ENCODE results near the gene CHCHD4. TPM values are rescaled to one million over a fixed set of nuclear protein-coding genes. Genes with fewer than 3 reads are reported as not detected.

The CHCHD4 gene
- polyA plus RNA-seq, 1 of the 3 experiments (the other 2 are of a cell fraction), result 15.4 TPM

- CTCF ChIA-PET, result interaction anchor here (0.9 to 3.9 kb wide), 4 partner anchors 21 to 244 kb away, joined by 3 to 37 read pairs (median 5); partner anchors contain the start of gene WNT7A
- DNase-seq, result peak; percentile 77
- Histone ChIP-seq H3K4me1 (ENCODE audit: control insufficient read depth in 1 of 2, insufficient read depth in 2 of 2, low read depth in 1 of 2, low read length in 1 of 2) (peaks cover 15 to 34% of the 10 kb centered on the region in 2 experiments), H2AFZ (ENCODE audit: low read depth) (peak overlapping the region; percentile 88), H3K36me3 (replicated peaks in 1 of 2; ENCODE audit: control insufficient read depth in 1 of 2, insufficient read depth in 2 of 2, low read length in 1 of 2) (peaks cover 22 to 38% of the 10 kb centered on the region in 2 experiments), H3K9ac (peak overlapping the region; percentile 80), H3F3A (replicated peaks; ENCODE audit: insufficient read depth) (peaks cover 14% of the 10 kb centered on the region), H3K9me2 (no peaks in the 10 kb centered on the region), H3K4me2 (peak overlapping the region; percentile 92), H3K27ac (ENCODE audit: low read depth in 2 of 2, low read length in 1 of 2) (peak overlapping the region; percentile 83 to 93; a peak in 3 of 4 replicates), H3K4me3 (ENCODE audit: low read depth in 2 of 2, low read length in 1 of 2) (peak overlapping the region; percentile 88 to 99), H3K27me3 (ENCODE audit: insufficient read depth) (no peaks in the 10 kb centered on the region), H3K79me2 (ENCODE audit: insufficient read depth) (peaks cover 68% of the 10 kb centered on the region), H3K9me3 (no peaks in the 10 kb centered on the region), H4K20me1 (ENCODE audit: insufficient read depth) (peaks cover 32% of the 10 kb centered on the region)
- POLR2A ChIA-PET, result interaction anchor here (0.6 to 3.2 kb wide), 7 partner anchors 9 to 229 kb away, joined by 3 to 35 read pairs (median 4); partner anchors contain the start of genes LSM3 and XPC
- 2% methylated on average over 7 of the region's 37 CpGs for WGBS (ENCODE audit: low lambda C conversion rate)
- TF ChIP-seq EP300 (IDR thresholded peaks at IDR 0.05; ENCODE audit: borderline replicate concordance in 1 of 2, low read depth in 1 of 2, low read length in 1 of 2) (no peak), YY1 (IDR thresholded peaks at IDR 0.05; ENCODE audit: low read depth) (no peak), NFIC (IDR thresholded peaks at IDR 0.05; ENCODE audit: borderline replicate concordance) (no peak), SIN3A (IDR thresholded peaks at IDR 0.05; ENCODE audit: borderline replicate concordance, low read depth, low read length) (no peak; the same call in 1 of the 2 replicates), JUND (IDR thresholded peaks at IDR 0.05) (no peak), RAD21 (IDR thresholded peaks at IDR 0.05; ENCODE audit: low read length) (no peak), USF2 (IDR thresholded peaks at IDR 0.05; ENCODE audit: borderline replicate concordance, low read depth, low read length) (no peak), TAF1 (IDR thresholded peaks at IDR 0.05; ENCODE audit: borderline replicate concordance, low read depth, low read length) (no peak), EZH2phosphoT487 (IDR thresholded peaks at IDR 0.05; ENCODE audit: borderline replicate concordance, low read depth) (no peak), USF1 (IDR thresholded peaks at IDR 0.05; ENCODE audit: borderline replicate concordance, low read depth) (no peak), PBX3 (IDR thresholded peaks at IDR 0.05) (no peak), SMC3 (IDR thresholded peaks at IDR 0.05; ENCODE audit: low read depth, low read length) (no peak), GABPA (IDR thresholded peaks at IDR 0.05; ENCODE audit: low read depth) (peak; percentile 85), ZBTB33 (IDR thresholded peaks at IDR 0.05; ENCODE audit: borderline replicate concordance, low read depth) (no peak), RFX5 (IDR thresholded peaks at IDR 0.05; ENCODE audit: low read length) (no peak), NRF1 (IDR thresholded peaks at IDR 0.05; ENCODE audit: low read depth, low read length) (0 out of 2 replicates have a peak, but pooled peaks have one; percentile 11), FOXJ3 (CRISPR knock-in tag; IDR thresholded peaks at IDR 0.05) (no peak), TCF12 (IDR thresholded peaks at IDR 0.05) (no peak), GATA2 (CRISPR knock-in tag; IDR thresholded peaks at IDR 0.05) (no peak), MEF2A (IDR thresholded peaks at IDR 0.05; ENCODE audit: borderline replicate concordance, low read depth) (no peak), RXRA (IDR thresholded peaks at IDR 0.05; ENCODE audit: borderline replicate concordance, low read depth) (no peak), POLR2AphosphoS5 (IDR thresholded peaks at IDR 0.05; ENCODE audit: low read depth, low read length) (no peak), CHD2 (IDR thresholded peaks at IDR 0.05; ENCODE audit: low read length, partially characterized antibody) (peak; percentile 50), TEAD4 (IDR thresholded peaks at IDR 0.05; ENCODE audit: borderline replicate concordance, insufficient read depth) (no peak), RCOR1 (IDR thresholded peaks at IDR 0.05; ENCODE audit: low read length) (no peak), IRF3 (IDR thresholded peaks at IDR 0.05; ENCODE audit: low read depth, low read length) (no peak)
Measured at GRCh38 chr3:14124223-14124614, 451 bp downstream of the CHCHD4 start.
